Neutrophil (primary cell): ENCODE results near the gene PRKCE.
A peak's percentile ranks its signal among the peaks of the same experiment; 100 is the strongest.

Experiments used
- H3K27ac ChIP-seq: fragments of 200-600 bp; sonication (generic); 2 replicates; pipeline ENCODE4 v1.5.1; 2016; ENCODE audit warnings: mild to moderate bottlenecking, moderate library complexity
- H3K27me3 ChIP-seq: fragments of 200-600 bp; sonication (generic); 2 replicates; pipeline ENCODE4 v1.6.0; 2016; ENCODE audit warnings: mild to moderate bottlenecking
- H3K36me3 ChIP-seq: fragments of 200-600 bp; sonication (generic); 2 replicates; pipeline ENCODE4 v1.5.1; 2017
- H3K4me1 ChIP-seq, 2 experiments: fragments of 200-600 bp in 1 of 2; sonication (generic) in 1 of 2; 1 replicate in 1 of 2; 2 replicates in 1 of 2; pipeline versions ENCODE4 v1.5.1 to v1.6.1; 2013 to 2016; ENCODE audit warnings: low read depth in 1 of 2, low read length in 1 of 2, mild to moderate bottlenecking in 1 of 2, moderate library complexity in 1 of 2; ENCODE audit not compliant: control insufficient read depth in 1 of 2, insufficient read depth in 1 of 2
- H3K4me3 ChIP-seq, 2 experiments: fragments of 200-600 bp in 1 of 2; sonication (generic) in 1 of 2; 1 replicate in 1 of 2; 2 replicates in 1 of 2; pipeline ENCODE4 v1.5.1; 2013 to 2016; ENCODE audit warnings: low read depth in 1 of 2, low read length in 1 of 2, mild to moderate bottlenecking in 1 of 2, moderate library complexity in 1 of 2
- H3K9me3 ChIP-seq: fragments of 200-600 bp; sonication (generic); 2 replicates; pipeline ENCODE4 v1.5.1; 2016
- CTCF ChIP-seq: fragments of 200-600 bp; sonication (generic); IDR thresholded peaks from 2 replicates; pipeline ENCODE4 v1.5.1; 2016; ENCODE audit warnings: antibody characterized with exemption

PRKCE gene

GRCh38 chr2:45859682-45860081, 208.2 kb downstream of the PRKCE start:
- Histone ChIP-seq H3K9me3 (no peaks in the 10 kb centered on the region), H3K4me3 (no peak overlapping the region), H3K27ac (no peak overlapping the region), H3K36me3 (no peaks in the 10 kb centered on the region), H3K27me3 (no peaks in the 10 kb centered on the region), H3K4me1 (peaks cover 7 to 13% of the 10 kb centered on the region in 2 experiments)
- no peak for TF ChIP-seq CTCF

GRCh38 chr2:45860136-45861121, 209.0 kb downstream of the PRKCE start:
- peaks cover 7 to 13% of the 10 kb centered on the region in 2 experiments for H3K4me1 ChIP-seq
- no peaks in the 10 kb centered on the region for H3K9me3 ChIP-seq
- TF ChIP-seq CTCF, result no peak
- H3K36me3 ChIP-seq, result no peaks in the 10 kb centered on the region
- peak overlapping the region in 1 of 2 experiments; percentile 11 for H3K4me3 ChIP-seq
- H3K27ac ChIP-seq, result no peak overlapping the region
- H3K27me3 ChIP-seq, result no peaks in the 10 kb centered on the region

GRCh38 chr2:45862843-45863242, 211.4 kb downstream of the PRKCE start:
- no peak for TF ChIP-seq CTCF
- no peak overlapping the region for H3K4me3 ChIP-seq
- H3K36me3 ChIP-seq, result no peaks in the 10 kb centered on the region
- no peaks in the 10 kb centered on the region for H3K9me3 ChIP-seq
- peaks cover 7 to 13% of the 10 kb centered on the region in 2 experiments for H3K4me1 ChIP-seq
- H3K27ac ChIP-seq, result no peak overlapping the region
- no peaks in the 10 kb centered on the region for H3K27me3 ChIP-seq

GRCh38 chr2:45864121-45864520, 212.6 kb downstream of the PRKCE start:
- no peak overlapping the region for H3K27ac ChIP-seq
- peaks cover 7 to 13% of the 10 kb centered on the region in 2 experiments for H3K4me1 ChIP-seq
- no peaks in the 10 kb centered on the region for H3K36me3 ChIP-seq
- H3K27me3 ChIP-seq, result no peaks in the 10 kb centered on the region
- no peak for TF ChIP-seq CTCF
- H3K4me3 ChIP-seq, result no peak overlapping the region
- H3K9me3 ChIP-seq, result no peaks in the 10 kb centered on the region

GRCh38 chr2:45867349-45867748, 215.9 kb downstream of the PRKCE start:
- Histone ChIP-seq H3K36me3 (no peaks in the 10 kb centered on the region), H3K9me3 (no peaks in the 10 kb centered on the region), H3K27ac (no peak overlapping the region), H3K4me3 (no peak overlapping the region), H3K27me3 (no peaks in the 10 kb centered on the region), H3K4me1 (peaks cover 0 to 3% of the 10 kb centered on the region in 2 experiments)
- TF ChIP-seq CTCF, result no peak
